DMS114 treated with DMSO at 0.1 percent for 48 hours (cell line): ENCODE results near the gene HSF4.

Experiments
- DNase-seq: peaks from one replicate; lab custom pipeline; 2025; ENCODE audit not compliant: unreplicated experiment; lab: John Stamatoyannopoulos, UW

The HSF4 gene

GRCh38 chr16:67200491-67200890, 35.9 kb downstream of the HSF4 start:
- DNase-seq: no peak

- no peak for DNase-seq
These were observed 37.1 kb downstream of the HSF4 start for GRCh38 chr16:67201411-67202345.

- no peak for DNase-seq
These were observed 37.9 kb downstream of the HSF4 start for GRCh38 chr16:67202426-67202825.

GRCh38 chr16:67202956-67203493, 38.5 kb downstream of the HSF4 start:
- DNase-seq: no peak

- no peak for DNase-seq
These were observed 39.5 kb downstream of the HSF4 start for GRCh38 chr16:67204076-67204475.

GRCh38 chr16:67206129-67206837, 41.7 kb downstream of the HSF4 start:
- no peak for DNase-seq

- no peak for DNase-seq
These were observed 42.3 kb downstream of the HSF4 start for GRCh38 chr16:67206838-67207248.

- DNase-seq: no peak
These were observed 42.9 kb downstream of the HSF4 start for GRCh38 chr16:67207249-67208091.

GRCh38 chr16:67208154-67208896, 43.8 kb downstream of the HSF4 start:
- no peak for DNase-seq

- DNase-seq: no peak
These were observed 45.0 kb downstream of the HSF4 start for GRCh38 chr16:67209565-67209964.

- no peak for DNase-seq
These were observed 45.8 kb downstream of the HSF4 start for GRCh38 chr16:67210069-67210937.

- no peak for DNase-seq
These were observed 47.1 kb downstream of the HSF4 start for GRCh38 chr16:67211674-67212073.

- DNase-seq: no peak
These were observed 48.2 kb downstream of the HSF4 start for GRCh38 chr16:67212766-67213165.

- no peak for DNase-seq
These were observed 48.9 kb downstream of the HSF4 start for GRCh38 chr16:67213197-67214019.

- DNase-seq: no peak
These were observed 51.2 kb downstream of the HSF4 start for GRCh38 chr16:67215706-67216105.

- no peak for DNase-seq
These were observed 52.3 kb downstream of the HSF4 start for GRCh38 chr16:67216612-67217490.
